Stimulated activated CD8-positive, alpha-beta memory T cell treated with anti-CD3 and anti-CD28 coated beads, Interleukin-7, amount 100 ng/mL, for 4 hours (primary cell): Measurements from ENCODE around the gene COL23A1.
"Not testable (repeated sequence)": the region's sequence is repeated elsewhere in the genome, so short reads cannot be mapped to it uniquely, and the experiment has no call there.

Experiments used
- DNase-seq, 2 donors: peaks; one replicate each; pipeline ENCODE4 v3.0.0-alpha.2; 2020; ENCODE audit warnings: low read depth in 2 of 2

The COL23A1 gene

GRCh38 chr5:178306430-178307225, 283.6 kb downstream of the COL23A1 start:
- DNase-seq = no peak

GRCh38 chr5:178305801-178306200, 284.4 kb downstream of the COL23A1 start:
- no peak for DNase-seq

- DNase-seq = no peak
Observed at GRCh38 chr5:178304761-178305645, 285.2 kb downstream of the COL23A1 start.

GRCh38 chr5:178304016-178304415, 286.2 kb downstream of the COL23A1 start:
- no peak for DNase-seq

- not testable (repeated sequence) for DNase-seq
Observed at GRCh38 chr5:178302321-178302720, 287.9 kb downstream of the COL23A1 start.

- DNase-seq = no peak
Observed at GRCh38 chr5:178301641-178302040, 288.6 kb downstream of the COL23A1 start.

- DNase-seq = no peak
Observed at GRCh38 chr5:178298283-178298807, 291.8 kb downstream of the COL23A1 start.

- DNase-seq = no peak
Observed at GRCh38 chr5:178297751-178298150, 292.4 kb downstream of the COL23A1 start.

- no peak for DNase-seq
Observed at GRCh38 chr5:178296066-178296465, 294.1 kb downstream of the COL23A1 start.

GRCh38 chr5:178295589-178295988, 294.6 kb downstream of the COL23A1 start:
- DNase-seq = no peak

- no peak for DNase-seq
Observed at GRCh38 chr5:178293815-178294214, 296.4 kb downstream of the COL23A1 start.

- DNase-seq = no peak
Observed at GRCh38 chr5:178293400-178293799, 296.8 kb downstream of the COL23A1 start.

GRCh38 chr5:178292826-178293205, 297.4 kb downstream of the COL23A1 start:
- no peak for DNase-seq

GRCh38 chr5:178291969-178292825, 298.0 kb downstream of the COL23A1 start:
- no peak for DNase-seq

GRCh38 chr5:178291161-178291561, 299.0 kb downstream of the COL23A1 start:
- DNase-seq = no peak

- DNase-seq = no peak
Observed at GRCh38 chr5:178290376-178290775, 299.8 kb downstream of the COL23A1 start.

GRCh38 chr5:178289438-178289837, 300.8 kb downstream of the COL23A1 start:
- no peak for DNase-seq

GRCh38 chr5:178288401-178289368, 301.5 kb downstream of the COL23A1 start:
- DNase-seq = no peak

GRCh38 chr5:178287791-178288105, 302.4 kb downstream of the COL23A1 start:
- DNase-seq = no peak

GRCh38 chr5:178287091-178287790, 303.0 kb downstream of the COL23A1 start:
- DNase-seq = no peak
